IMR-90 (cell line): ENCODE measurements around the gene TRIM24.

ENCODE experiments used
- CEBPB ChIP-seq: IDR thresholded peaks from 2 replicates; pipeline ENCODE4 v1.6.1; 2012; ENCODE audit warnings: low read depth, low read length, improper control_type of control experiment
- CHD1 ChIP-seq: IDR thresholded peaks from 2 replicates; pipeline ENCODE4 v1.6.1; 2012; ENCODE audit warnings: low read depth, low read length, improper control_type of control experiment
- CTCF ChIP-seq: conservative IDR thresholded peaks from 2 replicates; pipeline ENCODE4 v1.5.1; 2012; ENCODE audit warnings: mild to moderate bottlenecking, low read depth, low read length, improper control_type of control experiment
- ELK1 ChIP-seq: fragments of 150-350 bp; IDR thresholded peaks from 2 replicates; pipeline ENCODE4 v1.6.1; 2016; ENCODE audit warnings: low read depth, mild to moderate bottlenecking, low read length, moderate library complexity, borderline replicate concordance
- FOS ChIP-seq: fragments of 150-350 bp; IDR thresholded peaks from 2 replicates; pipeline ENCODE4 v1.6.1; 2016; ENCODE audit warnings: low read depth, low read length
- MAFK ChIP-seq: IDR thresholded peaks from 2 replicates; pipeline ENCODE4 v1.6.1; 2012; ENCODE audit warnings: low read depth, low read length, improper control_type of control experiment
- MAZ ChIP-seq: IDR thresholded peaks from 2 replicates; pipeline ENCODE4 v1.6.1; 2012; ENCODE audit warnings: low read depth, mild to moderate bottlenecking, low read length, improper control_type of control experiment, moderate library complexity, borderline replicate concordance
- NFE2L2 ChIP-seq: fragments of 150-350 bp; IDR thresholded peaks from 2 replicates; pipeline ENCODE4 v1.6.1; 2016; ENCODE audit warnings: low read depth, mild to moderate bottlenecking, low read length
- POLR2A ChIP-seq: IDR thresholded peaks from 2 replicates; pipeline ENCODE4 v1.6.1; 2012; ENCODE audit warnings: mild to moderate bottlenecking, low read depth, low read length
- RAD21 ChIP-seq: IDR thresholded peaks from 2 replicates; pipeline ENCODE4 v1.6.1; 2012; ENCODE audit warnings: low read length, improper control_type of control experiment
- RFX5 ChIP-seq: IDR thresholded peaks from 2 replicates; pipeline ENCODE4 v1.8.0; 2012; ENCODE audit warnings: low read depth, mild to moderate bottlenecking, low read length, moderate library complexity
- SMC3 ChIP-seq: fragments of 150-350 bp; IDR thresholded peaks from 2 replicates; pipeline ENCODE4 v1.6.1; 2016; ENCODE audit warnings: low read depth, mild to moderate bottlenecking, antibody characterized with exemption, low read length, moderate library complexity
- USF2 ChIP-seq: fragments of 150-350 bp; IDR thresholded peaks from 2 replicates; pipeline ENCODE4 v1.6.1; 2017; ENCODE audit warnings: mild to moderate bottlenecking, antibody characterized with exemption, low read length, low read depth

- no peak for TF ChIP-seq ELK1
- TF ChIP-seq CTCF, result no peak
- no peak for TF ChIP-seq RFX5
- TF ChIP-seq MAZ, result no peak
- no peak for TF ChIP-seq RAD21
- no peak for TF ChIP-seq CEBPB
- TF ChIP-seq USF2, result no peak
- TF ChIP-seq CHD1, result no peak
- TF ChIP-seq POLR2A, result no peak
- TF ChIP-seq SMC3, result no peak
- no peak for TF ChIP-seq MAFK
- TF ChIP-seq FOS, result no peak
- no peak for TF ChIP-seq NFE2L2
These were observed 125.4 kb downstream of the TRIM24 start for GRCh38 chr7:138585283-138585993.
